ENCODE measurements around the gene APPL1. TPM values are rescaled to one million over a fixed set of nuclear protein-coding genes. Genes with fewer than 3 reads are reported as not detected.

Gene APPL1
- total RNA-seq, 6 experiments from 2014 or later, result 17.3 to 25.2 (median 24.0) TPM

DNA sequence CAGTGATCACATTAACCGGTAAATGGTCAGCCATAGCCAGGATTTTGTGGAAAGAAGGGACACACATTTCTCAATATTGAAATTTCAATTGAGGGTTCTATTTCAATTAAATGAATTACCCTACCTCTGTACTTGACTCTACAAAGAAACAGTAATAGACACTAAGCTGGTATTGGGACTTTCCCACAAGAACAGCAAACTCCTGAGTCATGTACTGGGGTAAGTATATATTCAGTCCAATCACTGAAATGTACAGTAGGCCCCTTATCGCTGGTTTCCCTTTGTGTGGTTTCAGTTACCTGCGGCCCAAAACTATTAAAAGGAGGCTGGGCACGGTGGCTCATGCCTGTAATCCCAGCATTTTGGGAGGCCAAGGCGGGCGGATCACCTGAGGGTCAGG lies 47.3 kb downstream of the APPL1 start:
- H3K9me3 Mint-ChIP-seq, result no peaks in the 10 kb centered on the region
- no peaks in the 10 kb centered on the region for H3K27me3 Mint-ChIP-seq (ENCODE audit: insufficient read depth)
- peaks cover 4% of the 10 kb centered on the region; the same call in 1 of the 2 replicates for H3K4me1 Mint-ChIP-seq (ENCODE audit: low read depth)
- no peak overlapping the region for H3K4me3 Mint-ChIP-seq
- H3K36me3 Mint-ChIP-seq (ENCODE audit: low read depth), result peaks cover 4% of the 10 kb centered on the region; the same call in 1 of the 2 replicates
- no peak for DNase-seq
- TF ChIP-seq, protein P1, sequence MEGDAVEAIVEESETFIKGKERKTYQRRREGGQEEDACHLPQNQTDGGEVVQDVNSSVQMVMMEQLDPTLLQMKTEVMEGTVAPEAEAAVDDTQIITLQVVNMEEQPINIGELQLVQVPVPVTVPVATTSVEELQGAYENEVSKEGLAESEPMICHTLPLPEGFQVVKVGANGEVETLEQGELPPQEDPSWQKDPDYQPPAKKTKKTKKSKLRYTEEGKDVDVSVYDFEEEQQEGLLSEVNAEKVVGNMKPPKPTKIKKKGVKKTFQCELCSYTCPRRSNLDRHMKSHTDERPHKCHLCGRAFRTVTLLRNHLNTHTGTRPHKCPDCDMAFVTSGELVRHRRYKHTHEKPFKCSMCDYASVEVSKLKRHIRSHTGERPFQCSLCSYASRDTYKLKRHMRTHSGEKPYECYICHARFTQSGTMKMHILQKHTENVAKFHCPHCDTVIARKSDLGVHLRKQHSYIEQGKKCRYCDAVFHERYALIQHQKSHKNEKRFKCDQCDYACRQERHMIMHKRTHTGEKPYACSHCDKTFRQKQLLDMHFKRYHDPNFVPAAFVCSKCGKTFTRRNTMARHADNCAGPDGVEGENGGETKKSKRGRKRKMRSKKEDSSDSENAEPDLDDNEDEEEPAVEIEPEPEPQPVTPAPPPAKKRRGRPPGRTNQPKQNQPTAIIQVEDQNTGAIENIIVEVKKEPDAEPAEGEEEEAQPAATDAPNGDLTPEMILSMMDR (IDR thresholded peaks at IDR 0.05), result no peak
- H3K27ac Mint-ChIP-seq, result no peak overlapping the region

DNA sequence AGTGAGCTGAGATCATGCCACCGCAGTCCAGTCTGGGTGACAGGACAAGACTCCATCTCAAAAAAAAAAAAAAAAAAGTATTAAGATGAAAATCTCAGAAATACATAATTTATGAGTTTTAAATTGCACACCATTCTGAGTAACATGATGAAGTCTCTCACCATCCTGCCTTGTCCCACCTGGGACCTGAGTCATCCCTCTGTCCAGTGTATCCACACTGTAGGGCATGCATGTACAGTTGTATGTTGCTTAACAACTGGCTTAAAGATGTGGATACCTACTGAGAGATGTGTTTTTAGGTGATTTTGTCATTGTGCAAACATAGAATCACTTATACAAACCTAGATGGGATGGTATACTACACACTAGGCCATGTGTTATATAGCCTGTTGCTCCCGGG lies 47.9 kb downstream of the APPL1 start:
- no peak overlapping the region for H3K4me3 Mint-ChIP-seq
- no peak for DNase-seq
- H3K27ac Mint-ChIP-seq, result no peak overlapping the region
- peaks cover 4% of the 10 kb centered on the region; the same call in 1 of the 2 replicates for H3K36me3 Mint-ChIP-seq (ENCODE audit: low read depth)
- peaks cover 4% of the 10 kb centered on the region; the same call in 1 of the 2 replicates for H3K4me1 Mint-ChIP-seq (ENCODE audit: low read depth)
- TF ChIP-seq, protein P1 (IDR thresholded peaks at IDR 0.05), result no peak
- H3K9me3 Mint-ChIP-seq, result no peaks in the 10 kb centered on the region
- H3K27me3 Mint-ChIP-seq (ENCODE audit: insufficient read depth), result no peaks in the 10 kb centered on the region

DNA sequence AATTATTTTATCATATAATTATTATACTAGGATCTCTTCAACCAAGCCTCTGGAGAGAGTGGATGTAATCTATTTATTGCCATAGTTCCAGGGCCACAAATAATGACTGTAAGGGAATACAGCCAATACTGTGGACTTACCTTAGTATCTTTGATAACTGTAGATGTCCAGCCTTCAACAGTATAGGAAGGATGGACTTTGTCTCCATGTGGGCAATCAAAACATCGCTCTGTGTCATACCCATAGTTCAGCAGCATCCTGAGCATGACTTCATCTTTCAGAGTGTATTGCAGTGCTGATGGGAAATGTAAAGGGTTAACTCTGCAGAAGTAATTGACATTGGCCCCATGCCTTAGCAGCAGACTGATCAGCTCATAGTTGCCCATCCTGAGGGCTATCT lies 50.7 kb downstream of the APPL1 start:
- H3K27me3 Mint-ChIP-seq (ENCODE audit: insufficient read depth), result peaks cover 2% of the 10 kb centered on the region; the same call in 1 of the 2 replicates
- no peaks in the 10 kb centered on the region for H3K9me3 Mint-ChIP-seq
- no peak overlapping the region for H3K27ac Mint-ChIP-seq
- peaks cover 19% of the 10 kb centered on the region for H3K4me1 Mint-ChIP-seq (ENCODE audit: low read depth)
- peaks cover 4% of the 10 kb centered on the region; the same call in 1 of the 2 replicates for H3K36me3 Mint-ChIP-seq (ENCODE audit: low read depth)
- TF ChIP-seq, protein P1 (IDR thresholded peaks at IDR 0.05), result no peak
- DNase-seq, result no peak
- no peak overlapping the region for H3K4me3 Mint-ChIP-seq

DNA sequence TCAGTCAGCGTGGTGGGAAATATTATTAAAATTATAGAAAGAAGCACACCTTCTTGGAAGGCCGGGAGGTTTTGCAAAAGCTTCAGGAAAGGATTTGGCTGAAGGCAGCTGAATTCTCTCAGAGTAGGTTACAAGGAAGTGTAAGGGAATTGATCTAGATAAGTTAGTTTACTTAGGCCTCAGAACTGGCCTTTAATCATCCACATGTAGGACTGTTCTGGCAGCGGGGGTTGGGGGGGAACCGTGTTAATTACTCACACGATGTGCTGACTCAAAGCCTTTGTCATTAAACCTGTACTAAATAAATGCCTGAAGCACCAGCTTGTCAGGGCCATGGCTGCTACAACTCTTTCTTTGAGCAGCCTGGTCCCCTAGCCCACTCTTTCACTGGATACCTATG lies 52.2 kb downstream of the APPL1 start:
- peaks cover 2% of the 10 kb centered on the region; the same call in 1 of the 2 replicates for H3K27me3 Mint-ChIP-seq (ENCODE audit: insufficient read depth)
- no peak overlapping the region for H3K4me3 Mint-ChIP-seq
- no peaks in the 10 kb centered on the region for H3K9me3 Mint-ChIP-seq
- TF ChIP-seq, protein P1 (IDR thresholded peaks at IDR 0.05), result no peak
- H3K27ac Mint-ChIP-seq, result no peak overlapping the region
- H3K36me3 Mint-ChIP-seq (ENCODE audit: low read depth), result no peaks in the 10 kb centered on the region; the same call in 1 of the 2 replicates
- no peak for DNase-seq
- peaks cover 20% of the 10 kb centered on the region for H3K4me1 Mint-ChIP-seq (ENCODE audit: low read depth)

DNA sequence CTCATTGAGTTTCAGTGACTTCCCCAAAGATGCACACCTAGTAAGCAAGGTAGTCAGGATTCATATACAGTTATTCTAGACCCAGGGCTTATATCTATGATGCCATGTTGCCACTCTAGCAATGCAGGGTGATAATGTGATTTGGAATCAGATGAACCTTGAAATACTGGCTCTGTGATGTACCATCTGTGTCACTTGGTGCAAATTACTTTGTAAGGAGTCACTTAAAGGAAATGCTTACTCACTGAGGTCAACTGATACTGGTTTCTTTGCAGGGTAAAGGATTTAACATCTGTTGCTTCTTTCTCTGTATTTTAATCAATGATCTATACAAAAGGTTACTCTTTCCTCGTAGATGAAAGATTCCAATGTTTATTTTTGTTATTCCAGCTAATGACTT lies 54.2 kb downstream of the APPL1 start:
- H3K9me3 Mint-ChIP-seq, result peaks cover 3% of the 10 kb centered on the region; the same call in 1 of the 2 replicates
- peaks cover 20% of the 10 kb centered on the region for H3K4me1 Mint-ChIP-seq (ENCODE audit: low read depth)
- TF ChIP-seq, protein P1 (IDR thresholded peaks at IDR 0.05), result no peak
- no peak overlapping the region for H3K4me3 Mint-ChIP-seq
- peaks cover 3% of the 10 kb centered on the region for H3K36me3 Mint-ChIP-seq (ENCODE audit: low read depth)
- DNase-seq, result peak; percentile 39
- H3K27ac Mint-ChIP-seq, result no peak overlapping the region
- peaks cover 5% of the 10 kb centered on the region for H3K27me3 Mint-ChIP-seq (ENCODE audit: insufficient read depth)

All from HFFc6 (cell line).